HG02943 (cell line): Measurements from ENCODE around the gene TBXT.
"Not testable (repeated sequence)": the region's sequence is repeated elsewhere in the genome, so short reads cannot be mapped to it uniquely, and the experiment has no call there.

Source experiments
- ATAC-seq: cut with Tn5 transposase; IDR thresholded peaks from one replicate; pipeline ENCODE4 v1.9.1; 2021; ENCODE audit warnings: mild to moderate bottlenecking, low read depth, moderate library complexity; ENCODE audit not compliant: unreplicated experiment

Gene TBXT, protein sequence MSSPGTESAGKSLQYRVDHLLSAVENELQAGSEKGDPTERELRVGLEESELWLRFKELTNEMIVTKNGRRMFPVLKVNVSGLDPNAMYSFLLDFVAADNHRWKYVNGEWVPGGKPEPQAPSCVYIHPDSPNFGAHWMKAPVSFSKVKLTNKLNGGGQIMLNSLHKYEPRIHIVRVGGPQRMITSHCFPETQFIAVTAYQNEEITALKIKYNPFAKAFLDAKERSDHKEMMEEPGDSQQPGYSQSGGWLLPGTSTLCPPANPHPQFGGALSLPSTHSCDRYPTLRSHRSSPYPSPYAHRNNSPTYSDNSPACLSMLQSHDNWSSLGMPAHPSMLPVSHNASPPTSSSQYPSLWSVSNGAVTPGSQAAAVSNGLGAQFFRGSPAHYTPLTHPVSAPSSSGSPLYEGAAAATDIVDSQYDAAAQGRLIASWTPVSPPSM

DNA sequence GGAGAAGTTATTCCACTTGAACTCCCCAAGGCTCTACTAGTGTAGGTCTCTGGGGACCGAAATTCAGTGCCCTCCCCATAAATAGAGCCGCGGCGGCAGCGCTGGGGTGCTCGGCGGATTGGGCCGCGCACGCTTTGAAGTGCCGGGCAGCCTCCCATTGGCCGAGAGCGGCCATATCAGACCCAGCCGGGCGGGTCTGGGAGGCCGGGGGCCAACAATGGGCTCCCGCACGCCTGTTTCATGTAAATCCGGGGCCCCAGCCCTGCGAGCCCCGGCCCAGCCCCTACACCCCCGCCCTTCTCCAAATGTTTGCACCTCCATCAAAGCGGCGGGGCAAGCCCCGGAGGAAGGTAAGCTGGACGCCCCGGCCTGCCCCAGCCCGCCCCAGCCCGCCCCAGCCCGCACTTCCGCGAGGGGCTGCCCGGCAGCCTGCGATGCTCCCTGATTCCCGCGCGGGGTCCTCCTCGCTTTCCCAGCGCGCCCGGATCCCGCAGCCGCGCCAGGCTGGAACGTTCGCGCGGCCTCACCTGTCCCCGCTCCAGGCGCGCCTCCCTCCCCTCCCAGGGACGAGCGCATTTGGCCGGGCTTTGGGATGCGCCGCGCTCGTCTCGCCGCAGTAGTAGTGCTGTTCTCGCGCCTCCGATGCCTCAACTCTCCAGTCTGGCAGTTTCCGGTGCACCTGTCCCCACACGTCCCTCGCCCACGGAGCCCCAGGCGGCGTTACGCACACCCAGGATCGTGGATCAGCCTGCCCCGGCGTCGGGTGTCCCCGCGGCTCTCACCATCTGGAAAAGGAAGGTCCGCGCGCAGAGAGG lies at the start of gene TBXT:
Gene TBXT, minus strand, starts transcription at position 51 of the 815 bp plus-strand sequence. CDS start 260 bp downstream, outside the sequence.
- no peak for ATAC-seq

DNA sequence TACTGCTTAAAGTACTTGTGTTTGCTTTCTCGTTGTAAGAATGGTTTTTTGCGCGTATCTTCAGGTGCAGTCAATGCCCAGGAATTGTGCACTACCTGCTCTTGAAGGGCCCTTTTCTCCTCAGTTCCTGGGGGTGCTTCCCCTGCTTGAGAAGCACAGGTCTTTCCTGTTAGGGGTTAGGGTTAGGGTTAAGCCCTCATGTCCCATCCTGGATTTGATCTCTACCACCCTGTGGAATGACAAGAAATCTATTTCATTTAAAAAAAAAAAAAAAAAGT lies 39.6 kb upstream of the TBXT start:
- no peak for ATAC-seq

DNA sequence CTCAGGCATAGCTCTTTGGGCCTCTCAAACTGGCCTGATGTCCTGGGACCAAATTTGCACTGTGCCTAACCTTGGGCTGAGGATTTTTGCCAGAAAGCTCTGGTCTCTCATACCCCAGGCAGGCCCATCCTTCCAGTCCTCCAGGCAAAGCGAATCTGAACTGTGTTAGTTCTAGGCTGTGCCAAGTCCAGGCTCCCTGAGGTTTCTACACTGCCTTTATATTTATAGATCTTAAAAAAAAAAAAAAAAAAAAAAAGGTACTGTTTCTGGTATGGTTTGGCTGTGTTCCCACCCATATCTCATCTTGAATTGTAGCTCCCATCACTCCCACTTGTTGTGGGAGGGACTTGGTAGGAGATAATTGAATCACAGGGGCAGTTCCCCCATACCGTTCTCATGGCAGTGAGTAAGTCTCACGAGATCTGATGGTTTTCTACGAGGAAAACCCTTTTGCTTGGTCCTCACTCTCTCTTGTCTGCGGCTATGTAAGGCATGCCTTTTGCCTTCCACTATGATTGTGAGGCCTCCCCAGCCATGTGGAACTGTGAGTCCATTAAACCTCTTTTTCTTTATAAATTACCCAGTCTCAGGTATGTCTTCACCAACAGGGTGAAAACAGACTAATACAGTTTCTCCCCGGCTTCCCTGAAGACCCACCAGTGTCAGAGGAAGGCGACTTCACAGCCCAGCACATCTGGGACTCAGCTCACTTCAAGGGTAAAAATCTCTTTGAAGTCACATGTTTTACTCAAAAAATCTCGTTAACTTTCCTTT lies 39.0 kb upstream of the TBXT start:
- ATAC-seq = no peak

DNA sequence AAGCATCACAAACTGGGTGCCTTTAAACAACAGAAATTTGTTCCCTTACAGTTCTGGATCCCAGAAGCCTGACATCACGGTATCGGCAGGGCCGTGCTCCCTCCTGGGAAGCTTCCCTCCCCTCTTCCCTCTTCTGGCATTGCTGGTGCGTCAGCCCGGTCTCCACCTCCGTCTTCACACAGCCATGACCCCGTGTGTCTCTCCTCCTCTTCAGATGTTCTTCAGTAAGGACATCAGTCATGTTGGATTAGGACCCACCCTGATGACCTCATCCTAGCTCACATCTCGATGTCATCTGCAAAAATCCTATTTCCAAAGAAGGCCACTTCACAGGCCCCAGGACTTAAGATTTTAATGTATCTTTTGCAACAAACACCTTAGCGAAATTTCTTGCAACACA lies 38.4 kb upstream of the TBXT start:
- ATAC-seq = no peak

DNA sequence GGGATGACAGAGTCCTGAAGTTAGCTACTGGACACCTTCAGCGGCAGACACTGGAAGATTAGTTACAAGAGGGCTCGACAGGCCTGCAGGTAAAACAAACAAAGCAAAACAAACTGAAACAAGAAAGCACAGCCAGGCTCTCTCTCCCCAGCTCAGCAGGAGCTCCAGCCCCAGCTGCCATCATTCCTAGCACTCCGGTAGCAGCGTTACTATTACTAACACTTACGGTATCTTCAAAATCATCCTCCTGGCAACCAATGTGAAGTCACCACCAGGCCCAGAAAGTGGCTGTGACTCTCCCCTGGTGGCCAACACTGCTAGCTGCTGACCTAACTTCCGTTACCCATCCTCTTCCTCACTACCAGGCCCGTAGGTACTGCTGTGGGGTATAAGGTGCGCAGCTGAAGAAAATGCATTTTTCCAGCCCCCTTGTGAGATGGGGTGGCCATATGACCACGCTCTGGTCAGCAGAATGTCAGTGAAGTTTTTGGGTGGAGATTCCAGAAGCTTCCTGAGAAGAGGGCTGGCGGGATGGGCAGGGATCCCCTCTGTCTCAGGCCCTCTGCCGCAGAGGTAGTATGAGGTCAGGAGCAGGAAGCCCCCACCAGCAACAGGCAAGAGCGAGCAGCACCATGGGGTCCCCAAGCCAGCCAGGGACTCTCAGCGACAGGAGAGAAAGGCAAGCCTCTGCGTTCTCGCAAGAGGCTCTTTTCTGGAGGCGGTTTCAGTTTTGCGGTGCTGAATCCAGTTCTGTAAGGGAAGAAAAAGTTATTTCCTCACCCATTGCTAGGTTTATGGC lies 37.4 kb upstream of the TBXT start:
- ATAC-seq = no peak

DNA sequence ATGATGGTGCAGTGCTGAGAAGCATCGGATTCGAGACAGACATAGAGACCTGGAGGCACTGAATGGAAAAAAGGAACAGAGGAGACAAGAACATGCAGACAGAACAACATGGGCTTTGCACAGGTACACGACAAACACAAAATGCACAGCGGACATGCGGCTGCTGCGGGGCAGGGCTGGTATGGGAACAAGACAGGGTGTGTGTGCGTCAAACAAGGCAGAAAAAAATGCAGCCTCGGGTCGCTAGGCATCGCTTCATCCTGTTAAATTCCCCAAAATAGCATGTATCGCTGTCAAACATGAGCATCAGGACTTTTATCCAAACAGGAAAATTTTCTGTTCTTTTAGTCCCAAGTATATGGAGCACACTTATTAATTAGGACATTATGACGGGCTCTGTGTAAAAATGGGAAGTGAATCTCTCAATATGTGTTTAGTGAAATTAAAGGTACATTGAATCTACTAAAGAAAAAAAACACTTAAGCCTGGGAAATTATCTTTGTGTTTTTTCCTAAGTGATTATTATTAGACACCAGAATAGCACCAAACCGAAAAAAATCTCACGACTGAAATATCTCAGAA lies 36.1 kb upstream of the TBXT start:
- no peak for ATAC-seq

DNA sequence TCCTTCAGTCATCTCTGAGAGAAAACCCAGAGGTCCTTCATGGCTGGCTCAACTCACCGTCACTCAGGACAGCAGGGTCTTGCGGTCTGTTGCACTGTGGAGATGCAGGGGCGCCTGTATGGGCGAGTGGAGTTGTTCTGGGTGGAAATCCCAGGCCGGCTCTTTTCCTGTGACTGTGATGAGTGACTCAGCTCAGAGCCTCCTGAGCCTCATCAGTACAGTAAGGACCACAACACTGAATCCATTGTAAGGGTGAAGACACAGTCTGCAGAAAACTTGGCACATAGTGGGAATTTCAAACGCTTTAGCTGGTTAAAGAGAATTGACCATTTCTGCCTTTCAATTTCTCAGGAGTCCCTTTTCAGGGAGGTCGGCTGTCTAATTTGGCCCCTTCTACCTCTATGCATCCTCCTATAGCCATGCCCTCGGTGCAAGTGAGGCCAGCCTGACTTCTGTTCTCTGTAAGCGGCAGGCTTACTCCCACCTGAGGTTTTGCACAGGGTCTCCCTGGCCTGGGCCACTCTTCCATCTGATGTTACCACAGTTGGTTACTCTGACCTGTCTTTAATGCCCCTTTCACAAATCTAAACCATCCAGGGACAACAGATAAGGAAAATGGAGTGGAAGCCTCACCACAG lies 35.5 kb upstream of the TBXT start:
- no peak for ATAC-seq

DNA sequence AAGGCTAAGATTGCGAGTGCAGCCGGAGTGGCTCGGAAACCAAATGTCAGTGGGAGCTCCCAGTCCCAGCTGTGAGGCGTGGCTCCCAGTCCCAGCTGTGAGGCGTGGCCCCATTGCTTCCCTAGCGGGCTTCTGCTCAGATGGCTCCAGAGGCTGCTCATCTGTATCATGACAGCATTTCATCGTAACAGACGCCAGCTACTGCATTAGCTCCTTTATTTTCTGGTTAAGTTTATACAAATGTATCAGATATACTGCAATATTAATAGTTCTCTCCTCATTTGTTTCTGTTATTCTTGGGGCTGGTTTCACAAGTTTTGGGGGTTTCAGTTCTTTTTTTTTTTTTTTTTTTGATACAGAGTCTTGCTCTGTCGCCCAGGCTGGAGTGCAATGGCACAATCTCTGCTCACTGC lies 34.7 kb upstream of the TBXT start:
- peak; percentile 74 for ATAC-seq

DNA sequence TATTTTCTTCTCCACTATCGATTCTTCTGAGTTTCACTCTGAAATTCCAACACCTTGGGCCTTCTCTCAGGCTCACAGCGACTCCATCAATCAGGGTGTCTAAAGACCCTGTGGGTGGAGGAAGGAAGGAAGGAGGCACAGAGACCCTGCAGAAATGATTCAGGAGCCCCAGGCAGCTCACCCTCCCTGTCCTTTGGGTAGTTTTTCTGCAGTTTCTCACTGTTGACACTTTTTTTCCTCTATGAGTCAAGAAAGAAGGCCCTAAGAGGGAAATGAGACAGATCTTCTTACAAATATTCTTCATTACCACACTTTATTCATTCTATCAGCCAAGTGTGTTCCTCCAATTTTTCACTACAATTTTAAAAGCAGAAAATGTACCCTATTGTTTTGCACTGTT lies 34.2 kb upstream of the TBXT start:
- peak; percentile 2 for ATAC-seq

DNA sequence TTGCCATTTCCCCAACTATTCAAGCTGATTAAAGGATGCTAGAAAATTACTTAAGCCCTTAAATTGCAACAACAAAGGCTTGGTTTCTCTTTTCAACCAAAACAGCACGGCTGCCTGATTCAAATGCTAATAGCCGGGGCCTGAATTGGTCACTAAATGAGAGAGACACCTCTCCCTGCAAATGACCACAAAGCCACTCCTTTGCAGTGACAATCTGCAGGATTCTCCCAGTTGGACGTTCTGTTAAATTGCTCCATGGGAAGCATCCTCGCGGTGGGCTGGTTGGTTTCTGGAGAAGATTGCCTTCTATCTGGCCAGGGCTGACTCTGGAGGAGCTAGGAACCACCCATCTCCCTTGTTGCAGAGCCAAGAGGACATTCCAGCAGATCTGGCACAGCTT lies 29.7 kb upstream of the TBXT start:
- no peak for ATAC-seq

DNA sequence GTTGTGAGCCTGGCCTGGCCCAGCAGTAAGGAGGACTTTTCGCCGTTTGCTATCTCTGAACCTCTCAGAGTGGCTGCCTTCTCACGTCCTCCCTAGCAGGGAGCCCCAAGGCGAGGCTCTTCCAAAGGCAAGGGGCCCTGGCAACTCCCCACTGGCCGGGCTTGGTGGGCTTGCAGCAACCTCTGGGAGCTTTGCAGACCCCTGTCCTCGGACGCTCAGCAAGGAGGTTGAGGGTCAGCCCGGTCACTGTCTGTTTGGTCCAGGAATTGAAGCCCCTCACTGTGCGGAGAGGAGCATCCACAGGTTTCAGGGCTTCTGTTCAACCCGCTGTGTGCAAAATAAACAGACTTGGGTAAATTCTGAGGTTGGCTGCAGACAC lies 28.2 kb upstream of the TBXT start:
- no peak for ATAC-seq

DNA sequence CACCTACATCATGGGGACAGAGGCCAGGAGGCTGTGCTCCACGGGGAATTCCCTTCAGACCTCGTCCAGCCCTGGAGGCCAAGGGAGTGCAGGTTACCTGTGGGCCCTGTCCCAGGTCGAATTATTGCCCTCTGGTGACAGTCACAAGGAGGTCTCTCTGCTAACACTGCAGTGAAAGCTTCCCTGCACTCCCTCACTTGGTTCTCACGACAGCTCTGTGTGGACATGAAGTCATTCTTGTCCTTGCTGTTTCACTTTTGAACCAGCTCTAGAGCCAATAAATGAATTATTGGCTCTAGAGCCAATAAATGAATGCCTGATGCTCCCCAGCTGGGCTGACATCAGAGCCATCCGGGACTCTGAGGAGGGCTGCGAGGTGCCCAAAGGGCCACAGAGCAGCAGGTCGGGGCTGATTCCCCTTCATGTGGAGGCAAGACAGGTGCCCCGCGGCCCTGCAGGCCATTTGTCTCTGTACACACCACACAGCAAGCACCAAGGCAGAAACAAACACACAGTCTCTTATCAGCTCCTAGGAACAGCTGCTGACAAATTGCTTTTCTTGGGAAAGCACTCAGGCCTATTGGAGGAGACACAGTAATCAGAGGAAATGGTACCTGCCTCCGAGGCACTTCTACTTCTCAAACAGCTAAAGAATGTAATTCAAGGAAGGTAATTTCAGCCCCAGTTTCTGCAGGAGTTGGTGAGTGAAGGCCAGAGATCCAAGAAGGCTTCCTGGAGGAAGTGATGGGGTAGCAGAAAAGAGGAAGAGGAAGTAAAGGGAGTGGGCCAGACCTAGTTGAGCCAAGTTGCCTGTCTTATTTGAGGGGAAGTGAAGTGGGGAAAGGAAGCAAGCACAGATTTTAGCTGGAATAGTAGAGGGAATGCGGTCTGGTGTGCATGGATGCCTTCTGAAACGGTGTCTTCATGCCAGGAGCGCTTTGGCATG lies 27.5 kb upstream of the TBXT start:
- no peak for ATAC-seq

DNA sequence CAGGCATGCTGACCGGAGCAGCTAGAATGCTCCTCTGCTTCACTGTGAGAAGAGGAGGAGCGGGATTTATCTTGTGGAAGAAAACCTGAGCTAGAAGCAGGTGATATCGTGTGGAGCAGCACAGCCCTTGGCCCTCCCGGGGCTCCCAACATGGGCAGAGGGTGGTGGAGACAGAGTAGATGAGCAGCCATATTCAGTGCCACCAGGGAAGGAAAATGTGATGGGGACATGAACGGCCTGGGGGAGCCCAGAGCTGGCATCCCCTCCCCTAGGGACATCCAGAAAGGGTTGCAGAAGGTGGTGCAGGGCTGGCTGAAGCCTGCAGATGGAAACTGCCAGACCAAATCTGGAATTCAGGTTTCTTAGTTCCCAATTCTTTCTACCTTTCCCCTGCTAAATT lies 24.9 kb upstream of the TBXT start:
- no peak for ATAC-seq

DNA sequence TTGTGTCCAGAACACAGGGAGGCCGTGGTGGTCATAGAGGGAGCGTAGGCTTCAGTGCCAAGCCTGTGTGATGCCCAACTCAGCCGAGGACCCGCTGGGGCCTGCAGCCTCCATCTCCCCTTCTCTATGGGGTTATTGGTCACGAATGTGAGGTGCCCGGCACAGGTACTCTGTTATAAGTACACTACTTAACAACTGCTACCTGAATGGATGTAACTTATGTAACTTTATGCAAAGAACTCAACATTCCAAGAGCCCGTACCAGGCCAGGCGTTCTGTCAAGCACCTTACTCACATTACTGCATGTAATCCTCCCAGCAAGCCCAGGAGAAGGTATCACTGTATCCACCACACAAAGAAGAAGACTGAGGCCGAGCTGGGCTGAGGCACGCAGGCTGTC lies 24.5 kb upstream of the TBXT start:
- ATAC-seq = no peak

DNA sequence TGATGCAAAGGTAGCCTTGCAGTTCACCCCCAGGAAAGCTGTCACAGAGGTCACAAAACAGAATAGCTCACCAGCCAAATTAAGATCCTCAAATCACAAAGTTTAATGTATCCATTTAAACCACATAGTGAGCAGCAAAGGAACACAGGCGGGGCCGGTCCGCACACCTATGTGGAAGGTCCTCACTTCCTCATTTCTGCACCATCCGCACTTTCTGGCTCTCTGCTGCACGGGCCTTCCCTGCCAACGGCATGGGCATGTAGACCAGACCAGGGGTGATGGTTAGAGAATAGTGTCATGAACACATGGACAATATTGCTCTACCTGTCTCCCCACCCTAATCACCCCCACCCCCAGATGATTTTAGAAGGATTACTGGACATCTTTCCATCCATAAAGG lies 12.1 kb upstream of the TBXT start:
- no peak for ATAC-seq

DNA sequence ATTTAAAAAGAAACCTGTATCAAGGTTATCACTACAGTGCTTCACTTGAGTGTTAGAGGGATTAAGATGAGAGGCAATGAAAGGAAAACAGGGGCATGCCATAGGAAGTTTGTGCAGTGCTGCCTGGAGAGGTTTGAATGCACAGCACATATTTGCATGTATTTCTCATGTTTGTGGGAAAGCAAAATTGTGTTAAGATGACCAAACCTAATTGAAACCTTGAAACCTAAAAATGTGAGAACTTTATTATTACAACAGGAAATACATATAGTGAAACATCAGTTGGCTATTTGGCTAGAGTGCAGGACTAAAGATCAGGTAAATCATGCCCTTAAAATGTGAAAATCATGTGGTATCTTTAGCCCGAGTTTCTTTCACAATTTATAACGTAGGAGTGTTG lies 8.5 kb upstream of the TBXT start:
- ATAC-seq = no peak

DNA sequence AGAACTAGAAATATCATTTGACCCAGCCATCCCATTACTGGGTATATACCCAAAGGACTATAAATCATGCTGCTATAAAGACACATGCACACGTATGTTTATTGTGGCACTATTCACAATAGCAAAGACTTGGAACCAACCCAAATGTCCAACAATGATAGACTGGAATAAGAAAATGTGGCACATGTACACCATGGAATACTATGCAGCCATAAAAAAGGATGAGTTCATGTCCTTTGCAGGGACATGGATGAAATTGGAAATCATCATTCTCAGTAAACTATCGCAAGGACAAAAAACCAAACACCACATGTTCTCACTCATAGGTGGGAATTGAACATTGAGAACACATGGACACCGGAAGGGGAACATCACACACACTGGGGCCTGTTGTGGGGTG lies 7.4 kb upstream of the TBXT start:
- ATAC-seq = not testable (repeated sequence)

DNA sequence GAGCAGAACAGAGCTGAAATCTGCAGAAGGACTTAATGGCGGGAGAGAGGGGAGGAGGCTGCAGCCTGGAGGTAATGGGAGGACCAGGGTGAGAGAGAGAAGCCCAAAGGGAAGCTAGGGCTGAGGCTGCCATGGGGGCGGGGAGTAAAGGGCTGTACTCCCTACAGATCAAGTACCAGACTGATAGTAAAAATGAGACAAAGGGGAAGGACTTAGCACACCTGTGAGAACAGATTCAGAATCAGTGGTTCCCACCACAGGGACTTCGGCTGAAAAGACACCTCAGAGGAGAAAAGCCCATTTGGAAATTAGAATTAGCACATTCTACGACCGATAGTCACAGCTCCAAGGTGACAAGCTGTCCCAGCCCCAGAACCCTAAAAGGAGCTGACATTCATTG lies 6.4 kb upstream of the TBXT start:
- no peak for ATAC-seq
